Measurements from ENCODE around the gene ATAT1. TPM values are rescaled to one million over a fixed set of nuclear protein-coding genes. Genes with fewer than 3 reads are reported as not detected.
A peak's percentile ranks its signal among the peaks of the same experiment; 100 is the strongest.

Gene ATAT1
- total RNA-seq, 2 experiments from 2014 or later = 6.9 to 7.5 TPM

- H3K4me3 Mint-ChIP-seq = peak overlapping the region; percentile 87
- no peaks in the 10 kb centered on the region for H3K27me3 Mint-ChIP-seq (ENCODE audit: low read depth)
- intact Hi-C loops (cut with micrococcal nuclease) = loop anchor here (10.0 kb wide), 1 partner anchor 549 kb away; the partner anchor contains the start of genes POLR1H and PPP1R11
- peaks cover 54% of the 10 kb centered on the region for H3K4me1 Mint-ChIP-seq (ENCODE audit: low read depth)
- CTCF ChIA-PET = interaction anchor here (0.5 to 3.7 kb wide), 16 partner anchors 17 to 235 kb away, joined by 3 to 38 read pairs (median 4); partner anchors contain the start of genes ABCF1 and DHX16
- H3K27ac Mint-ChIP-seq = peak overlapping the region; percentile 95
- peaks cover 61% of the 10 kb centered on the region for H3K36me3 Mint-ChIP-seq (ENCODE audit: low read depth)
- H3K9me3 Mint-ChIP-seq = no peaks in the 10 kb centered on the region
- DNase-seq = no peak
Observed at GRCh38 chr6:30614044-30614842, 12.4 kb upstream of the ATAT1 start.

- peak; percentile 92 for DNase-seq
- peaks cover 64% of the 10 kb centered on the region for H3K36me3 Mint-ChIP-seq (ENCODE audit: low read depth)
- CTCF ChIA-PET = interaction anchor here (0.5 to 3.7 kb wide), 11 partner anchors 57 to 148 kb away, joined by 3 to 22 read pairs (median 4); partner anchors contain the start of gene DHX16
- peaks cover 55% of the 10 kb centered on the region for H3K4me1 Mint-ChIP-seq (ENCODE audit: low read depth)
- peak overlapping the region; percentile 95 for H3K27ac Mint-ChIP-seq
- H3K27me3 Mint-ChIP-seq (ENCODE audit: low read depth) = no peaks in the 10 kb centered on the region
- H3K9me3 Mint-ChIP-seq = no peaks in the 10 kb centered on the region
- peak overlapping the region; percentile 87 for H3K4me3 Mint-ChIP-seq
- intact Hi-C loops (cut with micrococcal nuclease) = loop anchor here (1.0 to 10.0 kb wide), 7 partner anchors 44 to 927 kb away; partner anchors contain the start of genes ABCF1, DDX39B, FLOT1 and IER3
Observed at GRCh38 chr6:30614843-30615218, 11.8 kb upstream of the ATAT1 start.

- CTCF ChIA-PET = interaction anchor here (0.6 to 3.7 kb wide), 8 partner anchors 57 to 149 kb away, joined by 3 to 22 read pairs (median 4); partner anchors contain the start of gene DHX16
- Mint-ChIP-seq H3K4me3 (peak overlapping the region; percentile 87), H3K4me1 (ENCODE audit: low read depth) (peaks cover 51% of the 10 kb centered on the region), H3K27ac (peak overlapping the region; percentile 95), H3K27me3 (ENCODE audit: low read depth) (no peaks in the 10 kb centered on the region), H3K9me3 (no peaks in the 10 kb centered on the region), H3K36me3 (ENCODE audit: low read depth) (peaks cover 60% of the 10 kb centered on the region)
- intact Hi-C loops (cut with micrococcal nuclease) = loop anchor here (1.0 to 10.0 kb wide), 7 partner anchors 44 to 927 kb away; partner anchors contain the start of genes ABCF1, DDX39B, FLOT1 and IER3
- peak; percentile 34 for DNase-seq
Observed at GRCh38 chr6:30615219-30615957, 11.3 kb upstream of the ATAT1 start.

- CTCF ChIA-PET = interaction anchor here (0.6 to 3.6 kb wide), 3 partner anchors 24 to 115 kb away, joined by 3 to 22 read pairs (median 8); partner anchors contain the start of gene DHX16
- H3K4me1 Mint-ChIP-seq (ENCODE audit: low read depth) = peaks cover 45% of the 10 kb centered on the region
- intact Hi-C loops (cut with micrococcal nuclease) = loop anchor here (1.0 to 10.0 kb wide), 7 partner anchors 45 to 926 kb away; partner anchors contain the start of genes ABCF1, DDX39B, FLOT1 and IER3
Observed at GRCh38 chr6:30615958-30616810, 10.5 kb upstream of the ATAT1 start.

GRCh38 chr6:30616811-30617564 lies 9.7 kb upstream of the ATAT1 start, which contains the start of gene PPP1R10:
PPP1R10 (minus strand) TSS chr6:30617243; CDS start chr6:30609944, 7,299 bp downstream.
- Mint-ChIP-seq H3K27ac (peak within 1 kb of the TSS; percentile 95), H3K9me3 (no peaks in the 10 kb centered on the region)

More at GRCh38 chr6:30615958-30616810, 10.5 kb upstream of the ATAT1 start:
- Mint-ChIP-seq H3K4me3 (peak overlapping the region; percentile 87), H3K27ac (peak overlapping the region; percentile 95), H3K9me3 (no peaks in the 10 kb centered on the region), H3K36me3 (ENCODE audit: low read depth) (peaks cover 60% of the 10 kb centered on the region), H3K27me3 (ENCODE audit: low read depth) (no peaks in the 10 kb centered on the region)
- peak; percentile 27 for DNase-seq

GRCh38 chr6:30617565-30618269 lies 9.0 kb upstream of the ATAT1 start, which contains the start of gene MRPS18B:
MRPS18B (plus strand) TSS chr6:30617840; CDS start chr6:30617866, 26 bp downstream.
- Mint-ChIP-seq H3K4me3 (peak within 1 kb of the TSS; percentile 87), H3K36me3 (ENCODE audit: low read depth) (peaks cover 65% of the 10 kb centered on the region), H3K27ac (peak within 1 kb of the TSS; percentile 95), H3K4me1 (ENCODE audit: low read depth) (peaks cover 33% of the 10 kb centered on the region), H3K27me3 (ENCODE audit: low read depth) (no peaks in the 10 kb centered on the region), H3K9me3 (no peaks in the 10 kb centered on the region)
- intact Hi-C loops (cut with micrococcal nuclease) = loop anchor here (1.0 to 10.0 kb wide), 15 partner anchors 9 to 925 kb away; partner anchors contain the start of genes ATAT1, C6orf136, DDX39B and DHX16
- DNase-seq = peak; percentile 99
- CTCF ChIA-PET = interaction anchor here (0.6 to 1.6 kb wide), 7 partner anchors 21 to 134 kb away, joined by 3 to 7 read pairs (median 4); partner anchors contain the start of gene TUBB

More at GRCh38 chr6:30616811-30617564, 9.7 kb upstream of the ATAT1 start, which contains the start of gene PPP1R10:
- intact Hi-C loops (cut with micrococcal nuclease) = loop anchor here (1.0 to 10.0 kb wide), 15 partner anchors 9 to 925 kb away; partner anchors contain the start of genes ATAT1, C6orf136, DDX39B and DHX16
- Mint-ChIP-seq H3K27me3 (ENCODE audit: low read depth) (no peaks in the 10 kb centered on the region), H3K36me3 (ENCODE audit: low read depth) (peaks cover 62% of the 10 kb centered on the region), H3K4me3 (peak within 1 kb of the TSS; percentile 87), H3K4me1 (ENCODE audit: low read depth) (peaks cover 37% of the 10 kb centered on the region)
- CTCF ChIA-PET = interaction anchor here (1.4 to 1.6 kb wide), 4 partner anchors 20 to 114 kb away, joined by 4 to 7 read pairs (median 5); partner anchors contain the start of gene TUBB
- DNase-seq = peak; percentile 99

GRCh38 chr6:30618270-30618797 lies 8.3 kb upstream of the ATAT1 start:
- Mint-ChIP-seq H3K27ac (peak overlapping the region; percentile 95), H3K27me3 (ENCODE audit: low read depth) (no peaks in the 10 kb centered on the region), H3K36me3 (ENCODE audit: low read depth) (peaks cover 64% of the 10 kb centered on the region), H3K9me3 (no peaks in the 10 kb centered on the region), H3K4me1 (ENCODE audit: low read depth) (peaks cover 28% of the 10 kb centered on the region), H3K4me3 (peak overlapping the region; percentile 87)
- DNase-seq = no peak
- CTCF ChIA-PET = interaction anchor here (0.6 to 1.7 kb wide), 9 partner anchors 21 to 1876 kb away, joined by 3 to 7 read pairs (median 4); partner anchors contain the start of gene TUBB
- intact Hi-C loops (cut with micrococcal nuclease) = loop anchor here (5.0 to 10.0 kb wide), 4 partner anchors 124 to 924 kb away; partner anchors contain the start of genes DDX39B, FLOT1, IER3 and POLR1H

GRCh38 chr6:30619561-30619960 lies 7.1 kb upstream of the ATAT1 start:
- H3K27me3 Mint-ChIP-seq (ENCODE audit: low read depth) = no peaks in the 10 kb centered on the region
- peaks cover 19% of the 10 kb centered on the region for H3K4me1 Mint-ChIP-seq (ENCODE audit: low read depth)
- H3K36me3 Mint-ChIP-seq (ENCODE audit: low read depth) = peaks cover 55% of the 10 kb centered on the region
- no peak for DNase-seq
- CTCF ChIA-PET = interaction anchor here (0.6 to 1.7 kb wide), 2 partner anchors 53 to 103 kb away, joined by 3 to 6 read pairs; no protein-coding TSS in a partner anchor
- H3K4me3 Mint-ChIP-seq = peak overlapping the region; percentile 87
- H3K27ac Mint-ChIP-seq = peak overlapping the region; percentile 95
- H3K9me3 Mint-ChIP-seq = no peaks in the 10 kb centered on the region
- intact Hi-C loops (cut with micrococcal nuclease) = loop anchor here (5.0 to 10.0 kb wide), 4 partner anchors 123 to 923 kb away; partner anchors contain the start of genes DDX39B, FLOT1, IER3 and POLR1H

- intact Hi-C loops (cut with micrococcal nuclease) = no loop called here
- Mint-ChIP-seq H3K4me3 (no peak overlapping the region), H3K27me3 (ENCODE audit: low read depth) (no peaks in the 10 kb centered on the region), H3K27ac (no peak overlapping the region), H3K36me3 (ENCODE audit: low read depth) (peaks cover 36% of the 10 kb centered on the region), H3K9me3 (no peaks in the 10 kb centered on the region), H3K4me1 (ENCODE audit: low read depth) (peaks cover 21% of the 10 kb centered on the region)
- CTCF ChIA-PET = interaction anchor here (0.8 to 1.6 kb wide), 3 partner anchors 31 to 105 kb away, joined by 3 read pairs; no protein-coding TSS in a partner anchor
- no peak for DNase-seq
Observed at GRCh38 chr6:30625511-30625910, 1.2 kb upstream of the ATAT1 start.

All from activated naive CD4-positive, alpha-beta T cell treated with anti-CD3 and anti-CD28 coated beads for 36 hours (primary cell).